KOPT-K1 (cell line): ENCODE data around the gene NOL12.

Experiments
- H3K27ac ChIP-seq: fragments of 200-600 bp; sonication (generic); 2 replicates; pipeline ENCODE4 v1.5.1; 2016; ENCODE audit warnings: antibody characterized with exemption, mild to moderate bottlenecking, low read depth, low read length; ENCODE audit not compliant: poor library complexity, severe bottlenecking
- H3K36me3 ChIP-seq: fragments of 200-600 bp; sonication (generic); 2 replicates; pipeline ENCODE4 v1.5.1; 2017; ENCODE audit warnings: antibody characterized with exemption, mild to moderate bottlenecking, low read length, moderate library complexity; ENCODE audit not compliant: insufficient read depth
- H3K9me3 ChIP-seq: fragments of 200-600 bp; sonication (generic); 2 replicates; pipeline ENCODE4 v1.5.1; 2017; ENCODE audit warnings: antibody characterized with exemption, low read length, mild to moderate bottlenecking; ENCODE audit not compliant: insufficient read depth, poor library complexity, severe bottlenecking

NOL12 gene

GRCh38 chr22:37686002-37686982, at the start of gene NOL12:
Gene NOL12 (plus strand): TSS chr22:37686343. CDS start chr22:37686393, 50 bp downstream.
- Histone ChIP-seq H3K27ac (peak within 1 kb of the TSS; percentile 87), H3K36me3 (peaks cover 32% of the 10 kb centered on the region), H3K9me3 (no peaks in the 10 kb centered on the region)

GRCh38 chr22:37636949-37637273, 49.2 kb upstream of the NOL12 start:
- Histone ChIP-seq H3K9me3 (no peaks in the 10 kb centered on the region), H3K36me3 (no peaks in the 10 kb centered on the region; the same call in 1 of the 2 replicates), H3K27ac (peak overlapping the region; percentile 65)

GRCh38 chr22:37638391-37639069, 47.6 kb upstream of the NOL12 start:
- Histone ChIP-seq H3K36me3 (no peaks in the 10 kb centered on the region), H3K27ac (peak overlapping the region; percentile 65), H3K9me3 (no peaks in the 10 kb centered on the region)

- 0 out of 2 replicates have a peak, but pooled peaks cover 2% of the 10 kb centered on the region for H3K36me3 ChIP-seq
- peak within 1 kb of the TSS; percentile 65 for H3K27ac ChIP-seq
- H3K9me3 ChIP-seq: no peaks in the 10 kb centered on the region
Observed at GRCh38 chr22:37639070-37639760, 46.9 kb upstream of the NOL12 start, which contains the start of gene SH3BP1. Gene SH3BP1 (plus strand): TSS chr22:37639669. CDS start chr22:37639788, 119 bp downstream.

GRCh38 chr22:37639771-37640590, 46.2 kb upstream of the NOL12 start:
- H3K27ac ChIP-seq: peak overlapping the region; percentile 65
- no peaks in the 10 kb centered on the region for H3K9me3 ChIP-seq
- peaks cover 10% of the 10 kb centered on the region; the same call in 1 of the 2 replicates for H3K36me3 ChIP-seq

GRCh38 chr22:37640591-37641560, 45.3 kb upstream of the NOL12 start:
- no peaks in the 10 kb centered on the region for H3K9me3 ChIP-seq
- peaks cover 18% of the 10 kb centered on the region; the same call in 1 of the 2 replicates for H3K36me3 ChIP-seq
- H3K27ac ChIP-seq: peak overlapping the region; percentile 65

GRCh38 chr22:37641561-37641949, 44.6 kb upstream of the NOL12 start:
- H3K9me3 ChIP-seq: no peaks in the 10 kb centered on the region
- H3K36me3 ChIP-seq: peaks cover 18% of the 10 kb centered on the region; the same call in 1 of the 2 replicates
- no peak overlapping the region for H3K27ac ChIP-seq

GRCh38 chr22:37643225-37643847, 42.8 kb upstream of the NOL12 start:
- Histone ChIP-seq H3K27ac (no peak overlapping the region), H3K36me3 (peaks cover 23% of the 10 kb centered on the region; the same call in 1 of the 2 replicates)

GRCh38 chr22:37647317-37647716, 38.8 kb upstream of the NOL12 start:
- H3K36me3 ChIP-seq: peaks cover 48% of the 10 kb centered on the region
- no peak overlapping the region for H3K27ac ChIP-seq
- no peaks in the 10 kb centered on the region for H3K9me3 ChIP-seq

More at GRCh38 chr22:37643225-37643847, 42.8 kb upstream of the NOL12 start:
- no peaks in the 10 kb centered on the region for H3K9me3 ChIP-seq

- Histone ChIP-seq H3K27ac (no peak overlapping the region), H3K36me3 (peaks cover 50% of the 10 kb centered on the region), H3K9me3 (no peaks in the 10 kb centered on the region)
Observed at GRCh38 chr22:37647928-37648327, 38.2 kb upstream of the NOL12 start.

GRCh38 chr22:37650463-37651136, 35.5 kb upstream of the NOL12 start:
- no peak overlapping the region for H3K27ac ChIP-seq
- H3K36me3 ChIP-seq: peaks cover 40% of the 10 kb centered on the region
- H3K9me3 ChIP-seq: no peaks in the 10 kb centered on the region

GRCh38 chr22:37654563-37655251, 31.4 kb upstream of the NOL12 start:
- Histone ChIP-seq H3K27ac (no peak overlapping the region), H3K9me3 (no peaks in the 10 kb centered on the region), H3K36me3 (peaks cover 33% of the 10 kb centered on the region)
